Measurements from ENCODE around the gene GLI2. TPM values are rescaled to one million over a fixed set of nuclear protein-coding genes. Genes with fewer than 3 reads are reported as not detected.

GLI2 gene
- total and polyA plus RNA-seq, 9 of the 15 experiments (the other 6 are each of a cell fraction or from before 2014, with no cell fraction given), result 0.24 TPM; not detected in 8

GRCh38 chr2:120701499-120701898 is 34.2 kb upstream of the GLI2 start:
- Histone ChIP-seq H4K20me1 (replicated peaks; ENCODE audit: control insufficient read depth, insufficient read depth, low read length) (no peaks in the 10 kb centered on the region; the same call in 1 of the 2 replicates), H3K79me2 (ENCODE audit: control insufficient read depth, insufficient read depth, low read length) (no peaks in the 10 kb centered on the region), H3K9me1 (ENCODE audit: control insufficient read depth, insufficient read depth, low read length) (no peaks in the 10 kb centered on the region), H3K4me2 (ENCODE audit: insufficient read depth, low read length) (no peak overlapping the region), H2AFZ (ENCODE audit: low read depth, low read length) (no peak overlapping the region), H3K27me3 (ENCODE audit: control insufficient read depth in 2 of 2, insufficient read depth in 2 of 2, low read length in 2 of 2) (peaks cover 14 to 47% of the 10 kb centered on the region in 2 experiments; a peak in 4 of 5 replicates), H3K27ac (ENCODE audit: extremely low read depth, low read depth, low read length) (no peak overlapping the region), H3K9me3 (replicated peaks; ENCODE audit: control insufficient read depth, insufficient read depth, low read depth, low read length) (no peaks in the 10 kb centered on the region), H3K4me1 (replicated peaks in 1 of 2; ENCODE audit: control insufficient read depth in 2 of 2, insufficient read depth in 2 of 2, low read length in 2 of 2) (no peaks in the 10 kb centered on the region; a peak in 1 of 5 replicates), H3K4me3 (no peak overlapping the region), H3K9ac (ENCODE audit: insufficient read depth in 1 of 2, low read depth in 2 of 2, low read length in 2 of 2) (no peak overlapping the region), H3K36me3 (ENCODE audit: control insufficient read depth, insufficient read depth, low read length) (no peaks in the 10 kb centered on the region)
- no peak for DNase-seq (ENCODE audit: extremely low read depth in 1 of 4, low spot score in 3 of 4)
- 0% methylated on average over 3 of the region's 3 CpGs for WGBS (ENCODE audit: insufficient coverage, low coverage, missing lambda C conversion rate)
- BruUV-seq (replicated peaks), result no TSS peak
- TF ChIP-seq, protein P1, sequence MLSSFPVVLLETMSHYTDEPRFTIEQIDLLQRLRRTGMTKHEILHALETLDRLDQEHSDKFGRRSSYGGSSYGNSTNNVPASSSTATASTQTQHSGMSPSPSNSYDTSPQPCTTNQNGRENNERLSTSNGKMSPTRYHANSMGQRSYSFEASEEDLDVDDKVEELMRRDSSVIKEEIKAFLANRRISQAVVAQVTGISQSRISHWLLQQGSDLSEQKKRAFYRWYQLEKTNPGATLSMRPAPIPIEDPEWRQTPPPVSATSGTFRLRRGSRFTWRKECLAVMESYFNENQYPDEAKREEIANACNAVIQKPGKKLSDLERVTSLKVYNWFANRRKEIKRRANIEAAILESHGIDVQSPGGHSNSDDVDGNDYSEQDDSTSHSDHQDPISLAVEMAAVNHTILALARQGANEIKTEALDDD (IDR thresholded peaks at IDR 0.05), result no peak
- TF ChIP-seq ZNF592 (IDR thresholded peaks at IDR 0.05) (no peak), FOXA3 (CRISPR knock-in tag; conservative IDR thresholded peaks at IDR 0.05 in 1 of 2, IDR thresholded peaks at IDR 0.05 in 1 of 2) (no peak), SRSF7 (optimal IDR thresholded peaks at IDR 0.05; ENCODE audit: low read depth, low read length) (no peak), SMARCB1 (IDR thresholded peaks at IDR 0.05; ENCODE audit: insufficient read length, low read depth) (no peak), HNRNPH1 (optimal IDR thresholded peaks at IDR 0.05; ENCODE audit: low read depth, low read length) (no peak), GATAD2A (IDR thresholded peaks at IDR 0.05) (no peak), ZNF76 (CRISPR knock-in tag; IDR thresholded peaks at IDR 0.05; ENCODE audit: borderline replicate concordance) (no peak), PHF21A (IDR thresholded peaks at IDR 0.05; ENCODE audit: borderline replicate concordance, low read depth) (no peak)
- TF ChIP-seq, protein P2, sequence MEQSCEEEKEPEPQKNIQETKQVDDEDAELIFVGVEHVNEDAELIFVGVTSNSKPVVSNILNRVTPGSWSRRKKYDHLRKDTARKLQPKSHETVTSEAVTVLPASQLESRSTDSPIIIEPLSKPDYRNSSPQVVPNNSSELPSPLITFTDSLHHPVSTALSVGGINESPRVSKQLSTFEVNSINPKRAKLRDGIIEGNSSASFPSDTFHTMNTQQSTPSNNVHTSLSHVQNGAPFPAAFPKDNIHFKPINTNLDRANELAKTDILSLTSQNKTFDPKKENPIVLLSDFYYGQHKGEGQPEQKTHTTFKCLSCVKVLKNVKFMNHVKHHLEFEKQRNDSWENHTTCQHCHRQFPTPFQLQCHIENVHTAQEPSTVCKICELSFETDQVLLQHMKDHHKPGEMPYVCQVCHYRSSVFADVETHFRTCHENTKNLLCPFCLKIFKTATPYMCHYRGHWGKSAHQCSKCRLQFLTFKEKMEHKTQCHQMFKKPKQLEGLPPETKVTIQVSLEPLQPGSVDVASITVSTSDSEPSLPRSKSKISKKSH (CRISPR knock-in tag; IDR thresholded peaks at IDR 0.05), result no peak
- CTCF ChIA-PET (ENCODE audit: low intra/inter-chr PET ratio), result no interaction called here
- POLR2A ChIA-PET, result interaction anchor here (0.6 to 1.4 kb wide), 2 partner anchors 9 to 373 kb away, joined by 3 to 5 read pairs; no protein-coding TSS in a partner anchor
- no peak for ATAC-seq
- no peak for FAIRE-seq
- intact Hi-C loops (cut with micrococcal nuclease), result no loop called here
- in situ Hi-C loops (cut with MboI), result no loop called here

All from K562 (cell line).